Thyroid gland (tissue), 4 donors: ENCODE measurements around the gene CST9.

ENCODE experiments used
- CTCF ChIP-seq, 6 experiments: fragments of 200-600 bp in 3 of 6; fragments of 450-650 bp in 3 of 6; sonication (generic) in 3 of 6; IDR thresholded peaks; one replicate each; pipeline ENCODE4 v1.5.1; 2016 to 2019; ENCODE audit warnings: antibody characterized with exemption in 6 of 6, mild to moderate bottlenecking in 2 of 6, inconsistent platforms in 1 of 6, moderate library complexity in 1 of 6
- POLR2A ChIP-seq, 2 donors: fragments of 450-650 bp; IDR thresholded peaks; one replicate each; pipeline ENCODE4 v1.6.1; 2017; ENCODE audit warnings: antibody characterized with exemption in 2 of 2, mild to moderate bottlenecking in 2 of 2, moderate library complexity in 1 of 2

DNA sequence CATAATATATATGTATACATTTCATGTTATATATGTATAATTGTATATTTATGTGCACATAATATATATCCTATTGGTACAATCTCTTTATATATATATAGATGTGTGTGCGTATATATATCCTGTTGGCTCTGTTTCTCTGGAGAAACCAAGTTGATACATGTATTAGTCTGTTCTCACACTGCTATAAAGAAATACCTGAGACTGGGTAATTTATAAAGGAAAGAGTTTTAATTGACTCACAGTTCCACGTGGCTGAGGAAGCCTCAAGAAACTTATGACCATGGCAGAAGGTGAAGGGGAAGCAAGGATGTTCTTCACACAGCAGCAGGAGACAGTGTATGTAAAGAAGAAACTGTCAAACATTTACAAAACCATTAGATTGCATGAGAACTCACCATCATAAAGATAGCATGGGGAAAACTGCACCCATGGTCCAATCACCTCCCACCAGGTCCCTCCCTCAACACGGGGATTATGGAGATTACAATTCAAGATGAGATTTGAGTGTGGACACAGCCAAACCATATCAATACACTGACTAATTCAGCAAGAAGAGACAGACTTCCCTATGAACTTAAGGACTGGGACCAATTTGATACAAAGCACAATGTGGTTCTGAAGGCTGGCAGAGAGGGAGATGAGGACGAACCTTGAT lies 18.1 kb upstream of the CST9 start:
- TF ChIP-seq CTCF (IDR thresholded peaks at IDR 0.05) (no peak), POLR2A (IDR thresholded peaks at IDR 0.05) (no peak)
